DND-41 (cell line): ENCODE measurements around the gene LMF1.

ENCODE experiments used
- EZH2 ChIP-seq: IDR thresholded peaks from 3 replicates; pipeline ENCODE4 v1.6.1; 2012; ENCODE audit warnings: borderline replicate concordance, low read depth, mild to moderate bottlenecking, moderate library complexity, low read length, inconsistent platforms; ENCODE audit not compliant: severe bottlenecking
- TF ChIP-seq, protein P1 (sequence below): IDR thresholded peaks from 2 replicates; pipeline ENCODE4 v1.5.1; 2012; ENCODE audit warnings: borderline replicate concordance, low read length, moderate library complexity, mild to moderate bottlenecking; ENCODE audit not compliant: poor library complexity, severe bottlenecking; ENCODE audit errors: extremely low read depth

DNA sequence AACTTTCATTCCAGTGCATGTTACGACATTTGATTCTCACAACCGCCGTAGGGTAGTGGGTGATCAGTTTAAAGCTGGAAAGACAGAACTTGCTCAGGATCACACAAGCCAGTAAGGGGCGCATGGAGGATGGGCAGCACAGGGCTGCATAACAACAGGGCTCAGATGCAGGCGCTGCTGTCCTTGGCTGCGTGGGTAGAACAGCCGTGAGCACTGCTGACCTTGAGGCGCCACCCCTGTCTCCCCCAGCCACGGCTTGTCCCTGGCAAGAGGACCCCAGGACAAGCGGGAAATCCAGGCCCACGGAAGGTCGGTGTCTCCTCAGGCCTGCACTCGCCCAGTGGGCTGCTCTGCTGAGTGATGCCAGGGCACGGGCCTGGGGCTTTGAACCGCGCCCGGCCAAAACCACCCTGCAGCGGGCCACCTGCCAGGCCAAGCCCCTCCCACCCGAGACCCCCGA lies 84.7 kb downstream of the LMF1 start:
- TF ChIP-seq, protein P1, sequence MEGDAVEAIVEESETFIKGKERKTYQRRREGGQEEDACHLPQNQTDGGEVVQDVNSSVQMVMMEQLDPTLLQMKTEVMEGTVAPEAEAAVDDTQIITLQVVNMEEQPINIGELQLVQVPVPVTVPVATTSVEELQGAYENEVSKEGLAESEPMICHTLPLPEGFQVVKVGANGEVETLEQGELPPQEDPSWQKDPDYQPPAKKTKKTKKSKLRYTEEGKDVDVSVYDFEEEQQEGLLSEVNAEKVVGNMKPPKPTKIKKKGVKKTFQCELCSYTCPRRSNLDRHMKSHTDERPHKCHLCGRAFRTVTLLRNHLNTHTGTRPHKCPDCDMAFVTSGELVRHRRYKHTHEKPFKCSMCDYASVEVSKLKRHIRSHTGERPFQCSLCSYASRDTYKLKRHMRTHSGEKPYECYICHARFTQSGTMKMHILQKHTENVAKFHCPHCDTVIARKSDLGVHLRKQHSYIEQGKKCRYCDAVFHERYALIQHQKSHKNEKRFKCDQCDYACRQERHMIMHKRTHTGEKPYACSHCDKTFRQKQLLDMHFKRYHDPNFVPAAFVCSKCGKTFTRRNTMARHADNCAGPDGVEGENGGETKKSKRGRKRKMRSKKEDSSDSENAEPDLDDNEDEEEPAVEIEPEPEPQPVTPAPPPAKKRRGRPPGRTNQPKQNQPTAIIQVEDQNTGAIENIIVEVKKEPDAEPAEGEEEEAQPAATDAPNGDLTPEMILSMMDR = no peak
- TF ChIP-seq EZH2 = no peak
